Measurements from ENCODE around the gene USP17L28. TPM values are rescaled to one million over a fixed set of nuclear protein-coding genes. Genes with fewer than 3 reads are reported as not detected.
"Not testable (repeated sequence)": the region's sequence is repeated elsewhere in the genome, so short reads cannot be mapped to it uniquely, and the experiment has no call there.

The USP17L28 gene
- total RNA-seq = not detected
- not detected for polyA plus RNA-seq

GRCh38 chr4:9348593-9348992 is at the start of gene USP17L28:
Gene USP17L28 (plus strand): TSS chr4:9348893. CDS start chr4:9348893, 0 bp downstream.
- H3K4me3 ChIP-seq (ENCODE audit: low read depth in 1 of 3, low read length in 3 of 3); H3K27ac ChIP-seq (ENCODE audit: low read depth in 1 of 2, low read length in 2 of 2); H3K4me1 ChIP-seq (ENCODE audit: control insufficient read depth in 4 of 4, insufficient read depth in 4 of 4, low read length in 3 of 4); H3K9me3 ChIP-seq (ENCODE audit: control insufficient read depth in 4 of 4, low read length in 3 of 4); H3K9ac ChIP-seq (ENCODE audit: low read depth in 1 of 2, low read length in 2 of 2); H3K27me3 ChIP-seq (ENCODE audit: control insufficient read depth in 4 of 4, insufficient read depth in 4 of 4, low read length in 3 of 4); DNase-seq (ENCODE audit: low spot score); H3K36me3 ChIP-seq (ENCODE audit: control insufficient read depth in 4 of 4, insufficient read depth in 3 of 4, low read depth in 1 of 4, low read length in 3 of 4): not testable (repeated sequence)
- WGBS = no CpG with 5 or more reads among the region's 15 CpGs

- WGBS = 76% methylated on average over 1 of the region's 13 CpGs
Observed at GRCh38 chr4:9324191-9324590, 24.5 kb upstream of the USP17L28 start.

GRCh38 chr4:9324865-9325264 is 23.8 kb upstream of the USP17L28 start, which contains the start of gene USP17L24:
Gene USP17L24 (plus strand): TSS chr4:9325165. CDS start chr4:9325165, 0 bp downstream.
- H3K9me3 ChIP-seq (ENCODE audit: control insufficient read depth in 4 of 4, low read length in 3 of 4); H3K27ac ChIP-seq (ENCODE audit: low read depth in 1 of 2, low read length in 2 of 2); H3K36me3 ChIP-seq (ENCODE audit: control insufficient read depth in 4 of 4, insufficient read depth in 3 of 4, low read depth in 1 of 4, low read length in 3 of 4); DNase-seq (ENCODE audit: low spot score); H3K9ac ChIP-seq (ENCODE audit: low read depth in 1 of 2, low read length in 2 of 2); H3K4me3 ChIP-seq (ENCODE audit: low read depth in 1 of 3, low read length in 3 of 3); H3K4me1 ChIP-seq (ENCODE audit: control insufficient read depth in 4 of 4, insufficient read depth in 4 of 4, low read length in 3 of 4); H3K27me3 ChIP-seq (ENCODE audit: control insufficient read depth in 4 of 4, insufficient read depth in 4 of 4, low read length in 3 of 4): not testable (repeated sequence)
- no CpG with 5 or more reads among the region's 15 CpGs for WGBS

More at GRCh38 chr4:9324191-9324590, 24.5 kb upstream of the USP17L28 start:
- not testable (repeated sequence) for H3K9ac ChIP-seq (ENCODE audit: low read depth in 1 of 2, low read length in 2 of 2); H3K9me3 ChIP-seq (ENCODE audit: control insufficient read depth in 4 of 4, low read length in 3 of 4); H3K27ac ChIP-seq (ENCODE audit: low read depth in 1 of 2, low read length in 2 of 2); H3K27me3 ChIP-seq (ENCODE audit: control insufficient read depth in 4 of 4, insufficient read depth in 4 of 4, low read length in 3 of 4); H3K4me1 ChIP-seq (ENCODE audit: control insufficient read depth in 4 of 4, insufficient read depth in 4 of 4, low read length in 3 of 4); H3K4me3 ChIP-seq (ENCODE audit: low read depth in 1 of 3, low read length in 3 of 3); H3K36me3 ChIP-seq (ENCODE audit: control insufficient read depth in 4 of 4, insufficient read depth in 3 of 4, low read depth in 1 of 4, low read length in 3 of 4); DNase-seq (ENCODE audit: low spot score)

- H3K36me3 ChIP-seq (ENCODE audit: control insufficient read depth in 4 of 4, insufficient read depth in 3 of 4, low read depth in 1 of 4, low read length in 3 of 4); H3K27ac ChIP-seq (ENCODE audit: low read depth in 1 of 2, low read length in 2 of 2); H3K27me3 ChIP-seq (ENCODE audit: control insufficient read depth in 4 of 4, insufficient read depth in 4 of 4, low read length in 3 of 4); H3K4me3 ChIP-seq (ENCODE audit: low read depth in 1 of 3, low read length in 3 of 3); DNase-seq (ENCODE audit: low spot score); H3K4me1 ChIP-seq (ENCODE audit: control insufficient read depth in 4 of 4, insufficient read depth in 4 of 4, low read length in 3 of 4); H3K9me3 ChIP-seq (ENCODE audit: control insufficient read depth in 4 of 4, low read length in 3 of 4); H3K9ac ChIP-seq (ENCODE audit: low read depth in 1 of 2, low read length in 2 of 2): not testable (repeated sequence)
- no CpG with 5 or more reads among the region's 15 CpGs for WGBS
Observed at GRCh38 chr4:9329611-9330010, 19.1 kb upstream of the USP17L28 start, which contains the start of gene USP17L25. Gene USP17L25 (plus strand): TSS chr4:9329911. CDS start chr4:9329911, 0 bp downstream.

- H3K27ac ChIP-seq (ENCODE audit: low read depth in 1 of 2, low read length in 2 of 2); H3K9me3 ChIP-seq (ENCODE audit: control insufficient read depth in 4 of 4, low read length in 3 of 4); DNase-seq (ENCODE audit: low spot score); H3K27me3 ChIP-seq (ENCODE audit: control insufficient read depth in 4 of 4, insufficient read depth in 4 of 4, low read length in 3 of 4); H3K36me3 ChIP-seq (ENCODE audit: control insufficient read depth in 4 of 4, insufficient read depth in 3 of 4, low read depth in 1 of 4, low read length in 3 of 4); H3K9ac ChIP-seq (ENCODE audit: low read depth in 1 of 2, low read length in 2 of 2); H3K4me1 ChIP-seq (ENCODE audit: control insufficient read depth in 4 of 4, insufficient read depth in 4 of 4, low read length in 3 of 4); H3K4me3 ChIP-seq (ENCODE audit: low read depth in 1 of 3, low read length in 3 of 3): not testable (repeated sequence)
- no CpG with 5 or more reads among the region's 15 CpGs for WGBS
Observed at GRCh38 chr4:9334358-9334757, 14.3 kb upstream of the USP17L28 start, which contains the start of gene USP17L26. Gene USP17L26 (plus strand): TSS chr4:9334658. CDS start chr4:9334658, 0 bp downstream.

- H3K27me3 ChIP-seq (ENCODE audit: control insufficient read depth in 4 of 4, insufficient read depth in 4 of 4, low read length in 3 of 4); H3K4me3 ChIP-seq (ENCODE audit: low read depth in 1 of 3, low read length in 3 of 3); DNase-seq (ENCODE audit: low spot score); H3K36me3 ChIP-seq (ENCODE audit: control insufficient read depth in 4 of 4, insufficient read depth in 3 of 4, low read depth in 1 of 4, low read length in 3 of 4); H3K27ac ChIP-seq (ENCODE audit: low read depth in 1 of 2, low read length in 2 of 2); H3K9ac ChIP-seq (ENCODE audit: low read depth in 1 of 2, low read length in 2 of 2); H3K9me3 ChIP-seq (ENCODE audit: control insufficient read depth in 4 of 4, low read length in 3 of 4); H3K4me1 ChIP-seq (ENCODE audit: control insufficient read depth in 4 of 4, insufficient read depth in 4 of 4, low read length in 3 of 4): not testable (repeated sequence)
- no CpG with 5 or more reads among the region's 15 CpGs for WGBS
Observed at GRCh38 chr4:9339103-9339502, 9.6 kb upstream of the USP17L28 start, which contains the start of gene USP17L5. Gene USP17L5 (plus strand): TSS chr4:9339403. CDS start chr4:9339403, 0 bp downstream.

- not testable (repeated sequence) for H3K9ac ChIP-seq (ENCODE audit: low read depth in 1 of 2, low read length in 2 of 2); H3K36me3 ChIP-seq (ENCODE audit: control insufficient read depth in 4 of 4, insufficient read depth in 3 of 4, low read depth in 1 of 4, low read length in 3 of 4); H3K4me3 ChIP-seq (ENCODE audit: low read depth in 1 of 3, low read length in 3 of 3); H3K4me1 ChIP-seq (ENCODE audit: control insufficient read depth in 4 of 4, insufficient read depth in 4 of 4, low read length in 3 of 4); H3K9me3 ChIP-seq (ENCODE audit: control insufficient read depth in 4 of 4, low read length in 3 of 4); H3K27me3 ChIP-seq (ENCODE audit: control insufficient read depth in 4 of 4, insufficient read depth in 4 of 4, low read length in 3 of 4); DNase-seq (ENCODE audit: low spot score); H3K27ac ChIP-seq (ENCODE audit: low read depth in 1 of 2, low read length in 2 of 2)
- WGBS = no CpG with 5 or more reads among the region's 15 CpGs
Observed at GRCh38 chr4:9343848-9344247, 4.8 kb upstream of the USP17L28 start, which contains the start of gene USP17L27. Gene USP17L27 (plus strand): TSS chr4:9344148. CDS start chr4:9344148, 0 bp downstream.

GRCh38 chr4:9350866-9351265 is 2.2 kb downstream of the USP17L28 start:
- H3K9ac ChIP-seq (ENCODE audit: low read depth in 1 of 2, low read length in 2 of 2); H3K36me3 ChIP-seq (ENCODE audit: control insufficient read depth in 4 of 4, insufficient read depth in 3 of 4, low read depth in 1 of 4, low read length in 3 of 4); H3K27me3 ChIP-seq (ENCODE audit: control insufficient read depth in 4 of 4, insufficient read depth in 4 of 4, low read length in 3 of 4); H3K9me3 ChIP-seq (ENCODE audit: control insufficient read depth in 4 of 4, low read length in 3 of 4); DNase-seq (ENCODE audit: low spot score); H3K27ac ChIP-seq (ENCODE audit: low read depth in 1 of 2, low read length in 2 of 2); H3K4me1 ChIP-seq (ENCODE audit: control insufficient read depth in 4 of 4, insufficient read depth in 4 of 4, low read length in 3 of 4); H3K4me3 ChIP-seq (ENCODE audit: low read depth in 1 of 3, low read length in 3 of 3): not testable (repeated sequence)
- 91% methylated on average over 13 of the region's 18 CpGs for WGBS

Measured in liver (tissue), 9 donors.